GM18498 (cell line): ENCODE results near the gene A2ML1.
"Not testable (repeated sequence)": the region's sequence is repeated elsewhere in the genome, so short reads cannot be mapped to it uniquely, and the experiment has no call there.

Experiments
- ATAC-seq: cut with Tn5 transposase; IDR thresholded peaks from one replicate; pipeline ENCODE4 v1.9.1; 2021; ENCODE audit warnings: mild to moderate bottlenecking, moderate library complexity; ENCODE audit not compliant: unreplicated experiment

Gene A2ML1

GRCh38 chr12:8847435-8847834, 25.0 kb downstream of the A2ML1 start:
- no peak for ATAC-seq

- ATAC-seq, result no peak
Measured at GRCh38 chr12:8849876-8850275, 27.5 kb downstream of the A2ML1 start.

- no peak for ATAC-seq
Measured at GRCh38 chr12:8852119-8852518, 29.7 kb downstream of the A2ML1 start.

GRCh38 chr12:8855891-8856290, 33.5 kb downstream of the A2ML1 start:
- ATAC-seq, result no peak

GRCh38 chr12:8859448-8859847, 37.0 kb downstream of the A2ML1 start:
- ATAC-seq, result not testable (repeated sequence)

- no peak for ATAC-seq
Measured at GRCh38 chr12:8860165-8860961, 37.9 kb downstream of the A2ML1 start.

GRCh38 chr12:8866429-8866828, 44.0 kb downstream of the A2ML1 start:
- ATAC-seq, result no peak

GRCh38 chr12:8867009-8867408, 44.6 kb downstream of the A2ML1 start:
- no peak for ATAC-seq

GRCh38 chr12:8867786-8868185, 45.4 kb downstream of the A2ML1 start:
- no peak for ATAC-seq

- no peak for ATAC-seq
Measured at GRCh38 chr12:8870586-8870985, 48.2 kb downstream of the A2ML1 start.

- ATAC-seq, result no peak
Measured at GRCh38 chr12:8871068-8871467, 48.6 kb downstream of the A2ML1 start.

- no peak for ATAC-seq
Measured at GRCh38 chr12:8876887-8877286, 54.5 kb downstream of the A2ML1 start.

- ATAC-seq, result no peak
Measured at GRCh38 chr12:8886502-8887284, 64.3 kb downstream of the A2ML1 start.

GRCh38 chr12:8887285-8887715, 64.9 kb downstream of the A2ML1 start:
- ATAC-seq, result no peak

GRCh38 chr12:8890313-8891085, 68.1 kb downstream of the A2ML1 start:
- ATAC-seq, result no peak

- ATAC-seq, result no peak
Measured at GRCh38 chr12:8891976-8892375, 69.6 kb downstream of the A2ML1 start.

- no peak for ATAC-seq
Measured at GRCh38 chr12:8894378-8894777, 72.0 kb downstream of the A2ML1 start.

GRCh38 chr12:8894986-8895385, 72.6 kb downstream of the A2ML1 start:
- no peak for ATAC-seq

GRCh38 chr12:8897081-8897480, 74.7 kb downstream of the A2ML1 start:
- ATAC-seq, result no peak

GRCh38 chr12:8899830-8900229, 77.4 kb downstream of the A2ML1 start:
- no peak for ATAC-seq

GRCh38 chr12:8902703-8903102, 80.3 kb downstream of the A2ML1 start:
- ATAC-seq, result not testable (repeated sequence)
